ENCODE data around the gene PSMD5.
"Not testable (repeated sequence)": the region's sequence is repeated elsewhere in the genome, so short reads cannot be mapped to it uniquely, and the experiment has no call there.

PSMD5 gene

GRCh38 chr9:120854596-120855327 lies 12.0 kb upstream of the PSMD5 start:
- DNase-seq, result no peak

GRCh38 chr9:120853198-120853597 lies 10.5 kb upstream of the PSMD5 start:
- DNase-seq, result no peak

GRCh38 chr9:120852240-120853010 lies 9.7 kb upstream of the PSMD5 start:
- DNase-seq, result no peak

GRCh38 chr9:120851449-120851848 lies 8.7 kb upstream of the PSMD5 start:
- DNase-seq, result no peak

- DNase-seq, result no peak
Observed at GRCh38 chr9:120850315-120850714, 7.6 kb upstream of the PSMD5 start.

- DNase-seq, result no peak
Observed at GRCh38 chr9:120846906-120847305, 4.2 kb upstream of the PSMD5 start.

GRCh38 chr9:120846251-120846889 lies 3.6 kb upstream of the PSMD5 start:
- no peak for DNase-seq

- DNase-seq, result no peak
Observed at GRCh38 chr9:120845255-120845654, 2.5 kb upstream of the PSMD5 start.

- DNase-seq, result no peak
Observed at GRCh38 chr9:120841930-120842684, 615 bp downstream of the PSMD5 start.

- DNase-seq, result no peak
Observed at GRCh38 chr9:120839146-120839545, 3.6 kb downstream of the PSMD5 start.

GRCh38 chr9:120837921-120838320 lies 4.8 kb downstream of the PSMD5 start:
- DNase-seq, result no peak

- no peak for DNase-seq
Observed at GRCh38 chr9:120833325-120833724, 9.4 kb downstream of the PSMD5 start.

- DNase-seq, result no peak
Observed at GRCh38 chr9:120832807-120833206, 9.9 kb downstream of the PSMD5 start.

GRCh38 chr9:120830865-120831264 lies 11.9 kb downstream of the PSMD5 start:
- DNase-seq, result no peak

- no peak for DNase-seq
Observed at GRCh38 chr9:120830151-120830550, 12.6 kb downstream of the PSMD5 start.

GRCh38 chr9:120829650-120830049 lies 13.1 kb downstream of the PSMD5 start:
- no peak for DNase-seq

- no peak for DNase-seq
Observed at GRCh38 chr9:120820095-120820494, 22.6 kb downstream of the PSMD5 start.

- DNase-seq, result no peak
Observed at GRCh38 chr9:120818595-120818994, 24.1 kb downstream of the PSMD5 start.

- no peak for DNase-seq
Observed at GRCh38 chr9:120815075-120815474, 27.6 kb downstream of the PSMD5 start.

GRCh38 chr9:120808931-120809330 lies 33.8 kb downstream of the PSMD5 start:
- DNase-seq, result no peak

GRCh38 chr9:120807607-120808379 lies 34.9 kb downstream of the PSMD5 start:
- DNase-seq, result no peak

GRCh38 chr9:120804784-120805363 lies 37.8 kb downstream of the PSMD5 start:
- not testable (repeated sequence) for DNase-seq

Data from amniotic stem cell (primary cell).